ENCODE results near the gene TMEM135. TPM values are rescaled to one million over a fixed set of nuclear protein-coding genes. Genes with fewer than 3 reads are reported as not detected.

The TMEM135 gene
- polyA plus RNA-seq, 1 of the 3 experiments (the other 2 are of a cell fraction) = 3.0 TPM

DNA sequence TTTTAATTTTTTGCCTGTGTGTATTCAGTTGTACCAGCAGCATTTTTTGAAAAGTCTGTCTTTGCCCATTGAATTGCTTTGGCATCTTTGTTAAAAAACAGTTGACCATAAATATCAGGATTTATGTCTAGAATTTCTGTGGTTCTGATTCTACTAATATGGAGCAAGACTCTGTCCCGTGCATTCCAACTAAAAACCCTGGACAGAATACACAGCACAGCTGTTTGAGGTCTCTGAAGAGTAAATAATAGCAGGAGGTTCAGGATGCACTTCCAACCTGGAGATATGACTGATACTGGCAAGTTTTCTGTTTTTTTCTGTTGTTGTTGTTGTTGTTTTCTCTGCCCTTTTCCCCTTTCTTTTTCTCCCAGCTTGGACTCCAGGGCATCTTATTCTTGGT, 141.9 kb downstream of the TMEM135 start:
- Histone ChIP-seq H3K4me1 (ENCODE audit: control insufficient read depth in 1 of 2, insufficient read depth in 2 of 2, low read depth in 1 of 2, low read length in 1 of 2) (peaks cover 0 to 10% of the 10 kb centered on the region in 2 experiments; a peak in 2 of 4 replicates), H3K9ac (no peak overlapping the region), H3K27me3 (ENCODE audit: insufficient read depth) (no peaks in the 10 kb centered on the region), H3K27ac (ENCODE audit: low read depth in 2 of 2, low read length in 1 of 2) (no peak overlapping the region), H2AFZ (ENCODE audit: low read depth) (no peak overlapping the region), H3K9me3 (no peaks in the 10 kb centered on the region), H3K79me2 (ENCODE audit: insufficient read depth) (no peaks in the 10 kb centered on the region), H3K4me2 (no peak overlapping the region), H4K20me1 (ENCODE audit: insufficient read depth) (no peaks in the 10 kb centered on the region), H3K4me3 (ENCODE audit: low read depth in 2 of 2, low read length in 1 of 2) (no peak overlapping the region), H3K36me3 (replicated peaks in 1 of 2; ENCODE audit: control insufficient read depth in 1 of 2, insufficient read depth in 2 of 2, low read length in 1 of 2) (peaks cover 0 to 9% of the 10 kb centered on the region in 2 experiments), H3F3A (replicated peaks; ENCODE audit: insufficient read depth) (no peaks in the 10 kb centered on the region), H3K9me2 (no peaks in the 10 kb centered on the region)
- no peak for TF ChIP-seq MXI1 (IDR thresholded peaks at IDR 0.05; ENCODE audit: low read depth, low read length)
- TF ChIP-seq, protein P1, sequence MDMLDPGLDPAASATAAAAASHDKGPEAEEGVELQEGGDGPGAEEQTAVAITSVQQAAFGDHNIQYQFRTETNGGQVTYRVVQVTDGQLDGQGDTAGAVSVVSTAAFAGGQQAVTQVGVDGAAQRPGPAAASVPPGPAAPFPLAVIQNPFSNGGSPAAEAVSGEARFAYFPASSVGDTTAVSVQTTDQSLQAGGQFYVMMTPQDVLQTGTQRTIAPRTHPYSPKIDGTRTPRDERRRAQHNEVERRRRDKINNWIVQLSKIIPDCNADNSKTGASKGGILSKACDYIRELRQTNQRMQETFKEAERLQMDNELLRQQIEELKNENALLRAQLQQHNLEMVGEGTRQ (IDR thresholded peaks at IDR 0.05; ENCODE audit: borderline replicate concordance, low read depth, low read length) = no peak
- TF ChIP-seq FOXM1 (IDR thresholded peaks at IDR 0.05; ENCODE audit: low read depth) = no peak
- TF ChIP-seq TAF1 (IDR thresholded peaks at IDR 0.05; ENCODE audit: borderline replicate concordance, low read depth, low read length) = no peak
- no peak for TF ChIP-seq EZH2phosphoT487 (IDR thresholded peaks at IDR 0.05; ENCODE audit: borderline replicate concordance, low read depth)
- no peak for TF ChIP-seq ELF1 (IDR thresholded peaks at IDR 0.05)
- TF ChIP-seq FOXJ3 (CRISPR knock-in tag; IDR thresholded peaks at IDR 0.05) = no peak
- TF ChIP-seq CHD2 (IDR thresholded peaks at IDR 0.05; ENCODE audit: low read length, partially characterized antibody) = no peak
- TF ChIP-seq, protein P2, sequence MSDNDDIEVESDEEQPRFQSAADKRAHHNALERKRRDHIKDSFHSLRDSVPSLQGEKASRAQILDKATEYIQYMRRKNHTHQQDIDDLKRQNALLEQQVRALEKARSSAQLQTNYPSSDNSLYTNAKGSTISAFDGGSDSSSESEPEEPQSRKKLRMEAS (IDR thresholded peaks at IDR 0.05; ENCODE audit: low read depth) = no peak
- no peak for TF ChIP-seq NFIC (IDR thresholded peaks at IDR 0.05; ENCODE audit: borderline replicate concordance)
- TF ChIP-seq, protein P3, sequence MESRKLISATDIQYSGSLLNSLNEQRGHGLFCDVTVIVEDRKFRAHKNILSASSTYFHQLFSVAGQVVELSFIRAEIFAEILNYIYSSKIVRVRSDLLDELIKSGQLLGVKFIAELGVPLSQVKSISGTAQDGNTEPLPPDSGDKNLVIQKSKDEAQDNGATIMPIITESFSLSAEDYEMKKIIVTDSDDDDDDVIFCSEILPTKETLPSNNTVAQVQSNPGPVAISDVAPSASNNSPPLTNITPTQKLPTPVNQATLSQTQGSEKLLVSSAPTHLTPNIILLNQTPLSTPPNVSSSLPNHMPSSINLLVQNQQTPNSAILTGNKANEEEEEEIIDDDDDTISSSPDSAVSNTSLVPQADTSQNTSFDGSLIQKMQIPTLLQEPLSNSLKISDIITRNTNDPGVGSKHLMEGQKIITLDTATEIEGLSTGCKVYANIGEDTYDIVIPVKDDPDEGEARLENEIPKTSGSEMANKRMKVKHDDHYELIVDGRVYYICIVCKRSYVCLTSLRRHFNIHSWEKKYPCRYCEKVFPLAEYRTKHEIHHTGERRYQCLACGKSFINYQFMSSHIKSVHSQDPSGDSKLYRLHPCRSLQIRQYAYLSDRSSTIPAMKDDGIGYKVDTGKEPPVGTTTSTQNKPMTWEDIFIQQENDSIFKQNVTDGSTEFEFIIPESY (IDR thresholded peaks at IDR 0.05; ENCODE audit: borderline replicate concordance, low read depth) = no peak
- no peak for TF ChIP-seq TCF12 (IDR thresholded peaks at IDR 0.05)
- TF ChIP-seq POLR2AphosphoS5 (IDR thresholded peaks at IDR 0.05; ENCODE audit: low read depth, low read length) = no peak
- TF ChIP-seq FOSL2 (IDR thresholded peaks at IDR 0.05; ENCODE audit: borderline replicate concordance, low read depth) = no peak
- TF ChIP-seq, protein P4, sequence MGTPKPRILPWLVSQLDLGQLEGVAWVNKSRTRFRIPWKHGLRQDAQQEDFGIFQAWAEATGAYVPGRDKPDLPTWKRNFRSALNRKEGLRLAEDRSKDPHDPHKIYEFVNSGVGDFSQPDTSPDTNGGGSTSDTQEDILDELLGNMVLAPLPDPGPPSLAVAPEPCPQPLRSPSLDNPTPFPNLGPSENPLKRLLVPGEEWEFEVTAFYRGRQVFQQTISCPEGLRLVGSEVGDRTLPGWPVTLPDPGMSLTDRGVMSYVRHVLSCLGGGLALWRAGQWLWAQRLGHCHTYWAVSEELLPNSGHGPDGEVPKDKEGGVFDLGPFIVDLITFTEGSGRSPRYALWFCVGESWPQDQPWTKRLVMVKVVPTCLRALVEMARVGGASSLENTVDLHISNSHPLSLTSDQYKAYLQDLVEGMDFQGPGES (IDR thresholded peaks at IDR 0.05; ENCODE audit: low read depth, low read length) = no peak
- TF ChIP-seq, protein P5, sequence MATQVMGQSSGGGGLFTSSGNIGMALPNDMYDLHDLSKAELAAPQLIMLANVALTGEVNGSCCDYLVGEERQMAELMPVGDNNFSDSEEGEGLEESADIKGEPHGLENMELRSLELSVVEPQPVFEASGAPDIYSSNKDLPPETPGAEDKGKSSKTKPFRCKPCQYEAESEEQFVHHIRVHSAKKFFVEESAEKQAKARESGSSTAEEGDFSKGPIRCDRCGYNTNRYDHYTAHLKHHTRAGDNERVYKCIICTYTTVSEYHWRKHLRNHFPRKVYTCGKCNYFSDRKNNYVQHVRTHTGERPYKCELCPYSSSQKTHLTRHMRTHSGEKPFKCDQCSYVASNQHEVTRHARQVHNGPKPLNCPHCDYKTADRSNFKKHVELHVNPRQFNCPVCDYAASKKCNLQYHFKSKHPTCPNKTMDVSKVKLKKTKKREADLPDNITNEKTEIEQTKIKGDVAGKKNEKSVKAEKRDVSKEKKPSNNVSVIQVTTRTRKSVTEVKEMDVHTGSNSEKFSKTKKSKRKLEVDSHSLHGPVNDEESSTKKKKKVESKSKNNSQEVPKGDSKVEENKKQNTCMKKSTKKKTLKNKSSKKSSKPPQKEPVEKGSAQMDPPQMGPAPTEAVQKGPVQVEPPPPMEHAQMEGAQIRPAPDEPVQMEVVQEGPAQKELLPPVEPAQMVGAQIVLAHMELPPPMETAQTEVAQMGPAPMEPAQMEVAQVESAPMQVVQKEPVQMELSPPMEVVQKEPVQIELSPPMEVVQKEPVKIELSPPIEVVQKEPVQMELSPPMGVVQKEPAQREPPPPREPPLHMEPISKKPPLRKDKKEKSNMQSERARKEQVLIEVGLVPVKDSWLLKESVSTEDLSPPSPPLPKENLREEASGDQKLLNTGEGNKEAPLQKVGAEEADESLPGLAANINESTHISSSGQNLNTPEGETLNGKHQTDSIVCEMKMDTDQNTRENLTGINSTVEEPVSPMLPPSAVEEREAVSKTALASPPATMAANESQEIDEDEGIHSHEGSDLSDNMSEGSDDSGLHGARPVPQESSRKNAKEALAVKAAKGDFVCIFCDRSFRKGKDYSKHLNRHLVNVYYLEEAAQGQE (IDR thresholded peaks at IDR 0.05; ENCODE audit: low read depth, low read length) = no peak
- no peak for TF ChIP-seq EP300 (IDR thresholded peaks at IDR 0.05; ENCODE audit: borderline replicate concordance in 1 of 2, low read depth in 1 of 2, low read length in 1 of 2)
- TF ChIP-seq RCOR1 (IDR thresholded peaks at IDR 0.05; ENCODE audit: low read length) = no peak
- DNase-seq = no peak
- ChIA-PET CTCF (no interaction called here), POLR2A (no interaction called here)
- WGBS (ENCODE audit: low lambda C conversion rate) = 89% methylated on average over 1 of the region's 1 CpG

All from SK-N-SH (cell line).